GM13977 (cell line): ENCODE measurements around the gene IFT122.
"Not testable (repeated sequence)": the region's sequence is repeated elsewhere in the genome, so short reads cannot be mapped to it uniquely, and the experiment has no call there.

Source experiments
- DNase-seq: peaks from one replicate; pipeline ENCODE4 v3.0.0; 2012; ENCODE audit warnings: low spot score
- CTCF ChIP-seq: IDR thresholded peaks from 2 replicates; pipeline ENCODE4 v1.5.1; 2012; ENCODE audit warnings: mild to moderate bottlenecking, control low read depth; ENCODE audit not compliant: insufficient read depth; ENCODE audit errors: extremely low read depth, missing control alignments
- in situ Hi-C: fragments of 300-500 bp; cut with MboI; formaldehyde crosslinking; loops from one replicate; pipeline ENCODE4 v1.12.0; 2022; ENCODE audit warnings: low sequenced_read_pairs, low pct_unique_long_range_greater_than_20kb, mixed read lengths, inconsistent platforms; ENCODE audit not compliant: unreplicated experiment

IFT122 gene

GRCh38 chr3:129485721-129486663 is 46.0 kb downstream of the IFT122 start:
- TF ChIP-seq CTCF: no peak
- peak; percentile 34 for DNase-seq
- in situ Hi-C loops: no loop called here

- TF ChIP-seq CTCF: no peak
- no peak for DNase-seq
- in situ Hi-C loops: no loop called here
These were observed 46.6 kb downstream of the IFT122 start for GRCh38 chr3:129486664-129487035.

- no peak for DNase-seq
- in situ Hi-C loops: no loop called here
- TF ChIP-seq CTCF: no peak
These were observed 47.3 kb downstream of the IFT122 start for GRCh38 chr3:129487183-129487867.

- DNase-seq, in situ Hi-C loops: not testable (repeated sequence)
These were observed 47.9 kb downstream of the IFT122 start for GRCh38 chr3:129487868-129488335.

- in situ Hi-C loops, DNase-seq: not testable (repeated sequence)
These were observed 49.2 kb downstream of the IFT122 start for GRCh38 chr3:129489258-129489657.

GRCh38 chr3:129490273-129490675 is 50.2 kb downstream of the IFT122 start:
- in situ Hi-C loops: no loop called here
- peak; percentile 87 for TF ChIP-seq CTCF
- peak; percentile 82 for DNase-seq

GRCh38 chr3:129491077-129491476 is 51.1 kb downstream of the IFT122 start:
- in situ Hi-C loops, DNase-seq: not testable (repeated sequence)

- no peak for TF ChIP-seq CTCF
- no peak for DNase-seq
- in situ Hi-C loops: no loop called here
These were observed 51.8 kb downstream of the IFT122 start for GRCh38 chr3:129491794-129492193.
